ENCODE data around the gene MDGA2. TPM values are rescaled to one million over a fixed set of nuclear protein-coding genes. Genes with fewer than 3 reads are reported as not detected.

The MDGA2 gene
- polyA plus RNA-seq, 1 of the 3 experiments (the other 2 are of a cell fraction), result not detected

- H3K79me2 ChIP-seq (ENCODE audit: insufficient read depth), result no peaks in the 10 kb centered on the region
- ChIA-PET POLR2A (no interaction called here), CTCF (no interaction called here)
- H3K9me3 ChIP-seq, result no peaks in the 10 kb centered on the region
- no peak overlapping the region for H3K9ac ChIP-seq
- no peak overlapping the region for H3K4me3 ChIP-seq (ENCODE audit: low read depth in 2 of 2, low read length in 1 of 2)
- no peak for DNase-seq
- 0% methylated on average over 1 of the region's 15 CpGs for WGBS (ENCODE audit: low lambda C conversion rate)
- no peaks in the 10 kb centered on the region for H3K4me1 ChIP-seq (ENCODE audit: control insufficient read depth in 1 of 2, insufficient read depth in 2 of 2, low read depth in 1 of 2, low read length in 1 of 2)
- H3K9me2 ChIP-seq, result no peaks in the 10 kb centered on the region
- no peaks in the 10 kb centered on the region for H3K27me3 ChIP-seq (ENCODE audit: insufficient read depth)
- no peak overlapping the region for H3K27ac ChIP-seq (ENCODE audit: low read depth in 2 of 2, low read length in 1 of 2)
- TF ChIP-seq POLR2AphosphoS5 (IDR thresholded peaks at IDR 0.05; ENCODE audit: low read depth, low read length) (no peak), RAD21 (IDR thresholded peaks at IDR 0.05; ENCODE audit: low read length) (no peak), GABPA (IDR thresholded peaks at IDR 0.05; ENCODE audit: low read depth) (no peak), CHD2 (IDR thresholded peaks at IDR 0.05; ENCODE audit: low read length, partially characterized antibody) (no peak), NRF1 (IDR thresholded peaks at IDR 0.05; ENCODE audit: low read depth, low read length) (no peak), USF2 (IDR thresholded peaks at IDR 0.05; ENCODE audit: borderline replicate concordance, low read depth, low read length) (no peak)
- H4K20me1 ChIP-seq (ENCODE audit: insufficient read depth), result no peaks in the 10 kb centered on the region
- H3F3A ChIP-seq (replicated peaks; ENCODE audit: insufficient read depth), result no peaks in the 10 kb centered on the region
- H2AFZ ChIP-seq (ENCODE audit: low read depth), result no peak overlapping the region
- peak overlapping the region; percentile 11; the same call in 1 of the 2 replicates for H3K4me2 ChIP-seq
- H3K36me3 ChIP-seq (replicated peaks in 1 of 2; ENCODE audit: control insufficient read depth in 1 of 2, insufficient read depth in 2 of 2, low read length in 1 of 2), result no peaks in the 10 kb centered on the region
Observed at GRCh38 chr14:47676315-47676617, 861 bp upstream of the MDGA2 start.

- Histone ChIP-seq H3K4me3 (ENCODE audit: low read depth in 2 of 2, low read length in 1 of 2) (no peak overlapping the region), H3K36me3 (replicated peaks in 1 of 2; ENCODE audit: control insufficient read depth in 1 of 2, insufficient read depth in 2 of 2, low read length in 1 of 2) (no peaks in the 10 kb centered on the region), H3K4me2 (no peak overlapping the region), H3K27me3 (ENCODE audit: insufficient read depth) (no peaks in the 10 kb centered on the region), H4K20me1 (ENCODE audit: insufficient read depth) (no peaks in the 10 kb centered on the region), H2AFZ (ENCODE audit: low read depth) (no peak overlapping the region), H3K9me2 (no peaks in the 10 kb centered on the region), H3K79me2 (ENCODE audit: insufficient read depth) (no peaks in the 10 kb centered on the region), H3K4me1 (ENCODE audit: control insufficient read depth in 1 of 2, insufficient read depth in 2 of 2, low read depth in 1 of 2, low read length in 1 of 2) (no peaks in the 10 kb centered on the region), H3K9ac (no peak overlapping the region), H3K9me3 (no peaks in the 10 kb centered on the region), H3F3A (replicated peaks; ENCODE audit: insufficient read depth) (no peaks in the 10 kb centered on the region), H3K27ac (ENCODE audit: low read depth in 2 of 2, low read length in 1 of 2) (no peak overlapping the region)
- 4% methylated on average over 16 of the region's 81 CpGs for WGBS (ENCODE audit: low lambda C conversion rate)
- no peak for TF ChIP-seq RXRA (IDR thresholded peaks at IDR 0.05; ENCODE audit: borderline replicate concordance, low read depth)
- no peak for TF ChIP-seq MXI1 (IDR thresholded peaks at IDR 0.05; ENCODE audit: low read depth, low read length)
- TF ChIP-seq MAX (IDR thresholded peaks at IDR 0.05; ENCODE audit: low read depth), result no peak
- TF ChIP-seq EP300 (IDR thresholded peaks at IDR 0.05; ENCODE audit: borderline replicate concordance in 1 of 2, low read depth in 1 of 2, low read length in 1 of 2), result no peak
- no peak for TF ChIP-seq POLR2AphosphoS5 (IDR thresholded peaks at IDR 0.05; ENCODE audit: low read depth, low read length)
- peak; percentile 19 for DNase-seq
- CTCF ChIA-PET, result no interaction called here
- POLR2A ChIA-PET, result no interaction called here
Observed at GRCh38 chr14:47674543-47675465, 601 bp downstream of the MDGA2 start.

GRCh38 chr14:47674148-47674542, 1.3 kb downstream of the MDGA2 start:
- H3K4me2 ChIP-seq, result no peak overlapping the region
- ChIA-PET CTCF (no interaction called here), POLR2A (no interaction called here)
- DNase-seq, result peak; percentile 10
- H3K4me1 ChIP-seq (ENCODE audit: control insufficient read depth in 1 of 2, insufficient read depth in 2 of 2, low read depth in 1 of 2, low read length in 1 of 2), result no peaks in the 10 kb centered on the region
- H3K4me3 ChIP-seq (ENCODE audit: low read depth in 2 of 2, low read length in 1 of 2), result no peak overlapping the region
- no peaks in the 10 kb centered on the region for H3K9me2 ChIP-seq
- no peaks in the 10 kb centered on the region for H3K27me3 ChIP-seq (ENCODE audit: insufficient read depth)
- no peaks in the 10 kb centered on the region for H3F3A ChIP-seq (replicated peaks; ENCODE audit: insufficient read depth)
- H3K9me3 ChIP-seq, result no peaks in the 10 kb centered on the region
- no peaks in the 10 kb centered on the region for H3K36me3 ChIP-seq (replicated peaks in 1 of 2; ENCODE audit: control insufficient read depth in 1 of 2, insufficient read depth in 2 of 2, low read length in 1 of 2)
- no peaks in the 10 kb centered on the region for H4K20me1 ChIP-seq (ENCODE audit: insufficient read depth)
- WGBS (ENCODE audit: low lambda C conversion rate), result 0% methylated on average over 6 of the region's 36 CpGs
- no peak overlapping the region for H3K27ac ChIP-seq (ENCODE audit: low read depth in 2 of 2, low read length in 1 of 2)
- H3K9ac ChIP-seq, result no peak overlapping the region
- H2AFZ ChIP-seq (ENCODE audit: low read depth), result no peak overlapping the region
- H3K79me2 ChIP-seq (ENCODE audit: insufficient read depth), result no peaks in the 10 kb centered on the region
- TF ChIP-seq PBX3 (IDR thresholded peaks at IDR 0.05) (no peak), RCOR1 (IDR thresholded peaks at IDR 0.05; ENCODE audit: low read length) (no peak), YY1 (IDR thresholded peaks at IDR 0.05; ENCODE audit: low read depth) (no peak), RFX5 (IDR thresholded peaks at IDR 0.05; ENCODE audit: low read length) (no peak), USF1 (IDR thresholded peaks at IDR 0.05; ENCODE audit: borderline replicate concordance, low read depth) (no peak), POLR2AphosphoS5 (IDR thresholded peaks at IDR 0.05; ENCODE audit: low read depth, low read length) (no peak), RAD21 (IDR thresholded peaks at IDR 0.05; ENCODE audit: low read length) (no peak), GATA2 (CRISPR knock-in tag; IDR thresholded peaks at IDR 0.05) (no peak), FOXM1 (IDR thresholded peaks at IDR 0.05; ENCODE audit: low read depth) (no peak), MXI1 (IDR thresholded peaks at IDR 0.05; ENCODE audit: low read depth, low read length) (no peak), EP300 (IDR thresholded peaks at IDR 0.05; ENCODE audit: borderline replicate concordance in 1 of 2, low read depth in 1 of 2, low read length in 1 of 2) (no peak), TEAD4 (IDR thresholded peaks at IDR 0.05; ENCODE audit: borderline replicate concordance, insufficient read depth) (no peak), FOXJ3 (CRISPR knock-in tag; IDR thresholded peaks at IDR 0.05) (no peak), RXRA (IDR thresholded peaks at IDR 0.05; ENCODE audit: borderline replicate concordance, low read depth) (no peak), TCF12 (IDR thresholded peaks at IDR 0.05) (no peak)

Data from SK-N-SH (cell line).